Measurements from ENCODE around the gene OR10A2.

OR10A2 gene

GRCh38 chr11:6892400-6892799, 29.5 kb downstream of the OR10A2 start, which contains the start of gene OR2D2:
Gene OR2D2, minus strand, starts transcription at chr11:6892500. Its CDS starts 0 bp downstream, at chr11:6892500.
- no peak within 1 kb of the TSS for H3K9ac ChIP-seq (ENCODE audit: low read length)
- H3K4me2 ChIP-seq (ENCODE audit: low read length) = no peak within 1 kb of the TSS
- H3K27ac ChIP-seq (ENCODE audit: low read length) = no peak within 1 kb of the TSS
- H3K36me3 ChIP-seq (replicated peaks; ENCODE audit: low read depth, low read length) = no peaks in the 10 kb centered on the region
- H2AFZ ChIP-seq (ENCODE audit: low read depth, low read length) = no peak within 1 kb of the TSS
- H3K4me1 ChIP-seq (ENCODE audit: low read length) = peaks cover 28% of the 10 kb centered on the region
- H3K4me3 ChIP-seq (ENCODE audit: low read length) = no peak within 1 kb of the TSS
- H3K79me2 ChIP-seq (ENCODE audit: low read length) = no peaks in the 10 kb centered on the region
- TF ChIP-seq EZH2phosphoT487 (IDR thresholded peaks at IDR 0.05; ENCODE audit: low read depth) = no peak
- TF ChIP-seq, protein P1, sequence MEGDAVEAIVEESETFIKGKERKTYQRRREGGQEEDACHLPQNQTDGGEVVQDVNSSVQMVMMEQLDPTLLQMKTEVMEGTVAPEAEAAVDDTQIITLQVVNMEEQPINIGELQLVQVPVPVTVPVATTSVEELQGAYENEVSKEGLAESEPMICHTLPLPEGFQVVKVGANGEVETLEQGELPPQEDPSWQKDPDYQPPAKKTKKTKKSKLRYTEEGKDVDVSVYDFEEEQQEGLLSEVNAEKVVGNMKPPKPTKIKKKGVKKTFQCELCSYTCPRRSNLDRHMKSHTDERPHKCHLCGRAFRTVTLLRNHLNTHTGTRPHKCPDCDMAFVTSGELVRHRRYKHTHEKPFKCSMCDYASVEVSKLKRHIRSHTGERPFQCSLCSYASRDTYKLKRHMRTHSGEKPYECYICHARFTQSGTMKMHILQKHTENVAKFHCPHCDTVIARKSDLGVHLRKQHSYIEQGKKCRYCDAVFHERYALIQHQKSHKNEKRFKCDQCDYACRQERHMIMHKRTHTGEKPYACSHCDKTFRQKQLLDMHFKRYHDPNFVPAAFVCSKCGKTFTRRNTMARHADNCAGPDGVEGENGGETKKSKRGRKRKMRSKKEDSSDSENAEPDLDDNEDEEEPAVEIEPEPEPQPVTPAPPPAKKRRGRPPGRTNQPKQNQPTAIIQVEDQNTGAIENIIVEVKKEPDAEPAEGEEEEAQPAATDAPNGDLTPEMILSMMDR (IDR thresholded peaks at IDR 0.05; ENCODE audit: low read depth, low read length) = no peak
- H3K27me3 ChIP-seq (ENCODE audit: low read depth, low read length) = no peaks in the 10 kb centered on the region
- 0 out of 2 replicates have a peak, but pooled peaks cover 3% of the 10 kb centered on the region for H3K9me3 ChIP-seq (ENCODE audit: insufficient read depth, low read length)
- no peaks in the 10 kb centered on the region for H4K20me1 ChIP-seq (ENCODE audit: insufficient read depth, low read length)

- Histone ChIP-seq H2AFZ (ENCODE audit: low read depth, low read length) (no peak overlapping the region), H3K27ac (ENCODE audit: low read length) (no peak overlapping the region), H3K9me3 (ENCODE audit: insufficient read depth, low read length) (no peaks in the 10 kb centered on the region), H3K4me1 (ENCODE audit: low read length) (peaks cover 28% of the 10 kb centered on the region), H3K79me2 (ENCODE audit: low read length) (no peaks in the 10 kb centered on the region), H3K4me2 (ENCODE audit: low read length) (no peak overlapping the region), H3K4me3 (ENCODE audit: low read length) (no peak overlapping the region), H3K36me3 (replicated peaks; ENCODE audit: low read depth, low read length) (no peaks in the 10 kb centered on the region), H3K27me3 (ENCODE audit: low read depth, low read length) (no peaks in the 10 kb centered on the region; the same call in 1 of the 2 replicates), H3K9ac (ENCODE audit: low read length) (no peak overlapping the region), H4K20me1 (ENCODE audit: insufficient read depth, low read length) (no peaks in the 10 kb centered on the region)
- no peak for TF ChIP-seq EZH2phosphoT487 (IDR thresholded peaks at IDR 0.05; ENCODE audit: low read depth)
- TF ChIP-seq, protein P1 (IDR thresholded peaks at IDR 0.05; ENCODE audit: low read depth, low read length) = no peak
Observed at GRCh38 chr11:6894097-6894496, 31.2 kb downstream of the OR10A2 start.

- Histone ChIP-seq H3K4me3 (ENCODE audit: low read length) (no peak overlapping the region), H2AFZ (ENCODE audit: low read depth, low read length) (no peak overlapping the region), H3K4me1 (ENCODE audit: low read length) (peaks cover 19% of the 10 kb centered on the region), H3K9ac (ENCODE audit: low read length) (no peak overlapping the region), H3K79me2 (ENCODE audit: low read length) (no peaks in the 10 kb centered on the region), H4K20me1 (ENCODE audit: insufficient read depth, low read length) (no peaks in the 10 kb centered on the region), H3K27ac (ENCODE audit: low read length) (no peak overlapping the region), H3K9me3 (ENCODE audit: insufficient read depth, low read length) (no peaks in the 10 kb centered on the region), H3K27me3 (ENCODE audit: low read depth, low read length) (no peaks in the 10 kb centered on the region; the same call in 1 of the 2 replicates), H3K4me2 (ENCODE audit: low read length) (peak overlapping the region; percentile 1; the same call in 1 of the 2 replicates), H3K36me3 (replicated peaks; ENCODE audit: low read depth, low read length) (no peaks in the 10 kb centered on the region)
- TF ChIP-seq, protein P1 (IDR thresholded peaks at IDR 0.05; ENCODE audit: low read depth, low read length) = no peak
- no peak for TF ChIP-seq EZH2phosphoT487 (IDR thresholded peaks at IDR 0.05; ENCODE audit: low read depth)
Observed at GRCh38 chr11:6895010-6895409, 32.2 kb downstream of the OR10A2 start.

GRCh38 chr11:6898911-6899310, 36.1 kb downstream of the OR10A2 start:
- H3K27ac ChIP-seq (ENCODE audit: low read length) = no peak overlapping the region
- no peaks in the 10 kb centered on the region for H3K79me2 ChIP-seq (ENCODE audit: low read length)
- no peak overlapping the region for H3K4me3 ChIP-seq (ENCODE audit: low read length)
- no peaks in the 10 kb centered on the region for H3K36me3 ChIP-seq (replicated peaks; ENCODE audit: low read depth, low read length)
- no peak overlapping the region for H3K4me2 ChIP-seq (ENCODE audit: low read length)
- H3K9me3 ChIP-seq (ENCODE audit: insufficient read depth, low read length) = no peaks in the 10 kb centered on the region
- no peak overlapping the region for H2AFZ ChIP-seq (ENCODE audit: low read depth, low read length)
- peaks cover 15% of the 10 kb centered on the region for H3K4me1 ChIP-seq (ENCODE audit: low read length)
- no peaks in the 10 kb centered on the region for H4K20me1 ChIP-seq (ENCODE audit: insufficient read depth, low read length)
- TF ChIP-seq, protein P1 (IDR thresholded peaks at IDR 0.05; ENCODE audit: low read depth, low read length) = no peak
- no peak for TF ChIP-seq EZH2phosphoT487 (IDR thresholded peaks at IDR 0.05; ENCODE audit: low read depth)
- H3K9ac ChIP-seq (ENCODE audit: low read length) = no peak overlapping the region
- no peaks in the 10 kb centered on the region; the same call in 1 of the 2 replicates for H3K27me3 ChIP-seq (ENCODE audit: low read depth, low read length)

Data from OCI-LY3 (cell line).